NCI-H510A (cell line): ENCODE measurements around the gene TARS3.

Experiments
- DNase-seq: peaks from one replicate; lab custom pipeline; 2025; lab: John Stamatoyannopoulos, UW

Gene TARS3

GRCh38 chr15:101698314-101698713 lies 26.0 kb downstream of the TARS3 start:
- no peak for DNase-seq

GRCh38 chr15:101697488-101697887 lies 26.8 kb downstream of the TARS3 start:
- DNase-seq: no peak

GRCh38 chr15:101696829-101697228 lies 27.4 kb downstream of the TARS3 start:
- DNase-seq: no peak

- no peak for DNase-seq
Measured at GRCh38 chr15:101694261-101694660, 30.0 kb downstream of the TARS3 start.

- DNase-seq: no peak
Measured at GRCh38 chr15:101692801-101693598, 31.3 kb downstream of the TARS3 start.

GRCh38 chr15:101689901-101690300 lies 34.4 kb downstream of the TARS3 start:
- no peak for DNase-seq

- DNase-seq: no peak
Measured at GRCh38 chr15:101686718-101687117, 37.6 kb downstream of the TARS3 start.

- no peak for DNase-seq
Measured at GRCh38 chr15:101684877-101685276, 39.4 kb downstream of the TARS3 start.

- no peak for DNase-seq
Measured at GRCh38 chr15:101684384-101684783, 39.9 kb downstream of the TARS3 start.

GRCh38 chr15:101679806-101680205 lies 44.5 kb downstream of the TARS3 start:
- no peak for DNase-seq

GRCh38 chr15:101676921-101677329 lies 47.3 kb downstream of the TARS3 start:
- DNase-seq: no peak

GRCh38 chr15:101675796-101676582 lies 48.3 kb downstream of the TARS3 start:
- no peak for DNase-seq

- DNase-seq: no peak
Measured at GRCh38 chr15:101675015-101675414, 49.3 kb downstream of the TARS3 start.

GRCh38 chr15:101672298-101672697 lies 52.0 kb downstream of the TARS3 start:
- no peak for DNase-seq

GRCh38 chr15:101669744-101670143 lies 54.5 kb downstream of the TARS3 start:
- no peak for DNase-seq

GRCh38 chr15:101667881-101668280 lies 56.4 kb downstream of the TARS3 start:
- no peak for DNase-seq

- no peak for DNase-seq
Measured at GRCh38 chr15:101664303-101664913, 59.9 kb downstream of the TARS3 start.

- DNase-seq: no peak
Measured at GRCh38 chr15:101662203-101662602, 62.1 kb downstream of the TARS3 start.

- no peak for DNase-seq
Measured at GRCh38 chr15:101660005-101660404, 64.3 kb downstream of the TARS3 start.

GRCh38 chr15:101657968-101658784 lies 66.1 kb downstream of the TARS3 start:
- DNase-seq: no peak

- DNase-seq: no peak
Measured at GRCh38 chr15:101657171-101657570, 67.1 kb downstream of the TARS3 start.
